ENCODE data around the gene EPHA3. TPM values are rescaled to one million over a fixed set of nuclear protein-coding genes. Genes with fewer than 3 reads are reported as not detected.

Gene EPHA3
- total and polyA plus RNA-seq, 7 donors, result 0.12 to 2.4 (median 0.64) TPM

- no peaks in the 10 kb centered on the region for H3K9me3 ChIP-seq
- H3K27me3 ChIP-seq (ENCODE audit: insufficient read depth in 3 of 3, low read length in 2 of 3), result no peaks in the 10 kb centered on the region
- H3K27ac ChIP-seq, result no peak overlapping the region
- no peaks in the 10 kb centered on the region for H3K4me1 ChIP-seq
- no peak for ATAC-seq
- WGBS, 3 donors, result 37 to 43% (median 40%) methylated on average over 2 of the region's 2 CpGs
- H3K4me3 ChIP-seq, result no peak overlapping the region
- TF ChIP-seq, protein P1, sequence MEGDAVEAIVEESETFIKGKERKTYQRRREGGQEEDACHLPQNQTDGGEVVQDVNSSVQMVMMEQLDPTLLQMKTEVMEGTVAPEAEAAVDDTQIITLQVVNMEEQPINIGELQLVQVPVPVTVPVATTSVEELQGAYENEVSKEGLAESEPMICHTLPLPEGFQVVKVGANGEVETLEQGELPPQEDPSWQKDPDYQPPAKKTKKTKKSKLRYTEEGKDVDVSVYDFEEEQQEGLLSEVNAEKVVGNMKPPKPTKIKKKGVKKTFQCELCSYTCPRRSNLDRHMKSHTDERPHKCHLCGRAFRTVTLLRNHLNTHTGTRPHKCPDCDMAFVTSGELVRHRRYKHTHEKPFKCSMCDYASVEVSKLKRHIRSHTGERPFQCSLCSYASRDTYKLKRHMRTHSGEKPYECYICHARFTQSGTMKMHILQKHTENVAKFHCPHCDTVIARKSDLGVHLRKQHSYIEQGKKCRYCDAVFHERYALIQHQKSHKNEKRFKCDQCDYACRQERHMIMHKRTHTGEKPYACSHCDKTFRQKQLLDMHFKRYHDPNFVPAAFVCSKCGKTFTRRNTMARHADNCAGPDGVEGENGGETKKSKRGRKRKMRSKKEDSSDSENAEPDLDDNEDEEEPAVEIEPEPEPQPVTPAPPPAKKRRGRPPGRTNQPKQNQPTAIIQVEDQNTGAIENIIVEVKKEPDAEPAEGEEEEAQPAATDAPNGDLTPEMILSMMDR (IDR thresholded peaks at IDR 0.05), result no peak
- intact Hi-C loops (cut with DNase I), result no loop called here
- no peak for DNase-seq
- no peaks in the 10 kb centered on the region for H3K36me3 ChIP-seq (ENCODE audit: insufficient read depth in 1 of 2, low read depth in 1 of 2)
Measured at GRCh38 chr3:89067736-89068135, 39.7 kb upstream of the EPHA3 start.

GRCh38 chr3:89072642-89073041 lies 34.8 kb upstream of the EPHA3 start:
- Histone ChIP-seq H3K4me1 (no peaks in the 10 kb centered on the region), H3K27ac (no peak overlapping the region)

GRCh38 chr3:89079944-89080343 lies 27.5 kb upstream of the EPHA3 start:
- H3K4me3 ChIP-seq, result no peak overlapping the region
- TF ChIP-seq, protein P1 (IDR thresholded peaks at IDR 0.05), result no peak
- intact Hi-C loops (cut with DNase I), result no loop called here
- no peaks in the 10 kb centered on the region for H3K4me1 ChIP-seq
- H3K36me3 ChIP-seq (ENCODE audit: insufficient read depth in 1 of 2, low read depth in 1 of 2), result no peaks in the 10 kb centered on the region
- ATAC-seq (no peak), DNase-seq (no peak)
- 73 to 86% (median 77%) methylated on average over 1 of the region's 1 CpG for WGBS, 3 donors
- no peaks in the 10 kb centered on the region for H3K9me3 ChIP-seq
- H3K27ac ChIP-seq, result no peak overlapping the region
- no peaks in the 10 kb centered on the region for H3K27me3 ChIP-seq (ENCODE audit: insufficient read depth in 3 of 3, low read length in 2 of 3)

More at GRCh38 chr3:89072642-89073041, 34.8 kb upstream of the EPHA3 start:
- no peaks in the 10 kb centered on the region for H3K9me3 ChIP-seq
- intact Hi-C loops (cut with DNase I), result no loop called here
- H3K27me3 ChIP-seq (ENCODE audit: insufficient read depth in 3 of 3, low read length in 2 of 3), result no peaks in the 10 kb centered on the region
- ATAC-seq (no peak), DNase-seq (no peak)
- H3K4me3 ChIP-seq, result no peak overlapping the region
- 30 to 40% (median 35%) methylated on average over 2 of the region's 2 CpGs for WGBS, 3 donors
- TF ChIP-seq, protein P1 (IDR thresholded peaks at IDR 0.05), result no peak
- H3K36me3 ChIP-seq (ENCODE audit: insufficient read depth in 1 of 2, low read depth in 1 of 2), result no peaks in the 10 kb centered on the region

GRCh38 chr3:89087851-89088250 lies 19.6 kb upstream of the EPHA3 start:
- intact Hi-C loops (cut with DNase I), result no loop called here
- H3K4me1 ChIP-seq, result no peaks in the 10 kb centered on the region
- ATAC-seq (no peak), DNase-seq (no peak)
- no peaks in the 10 kb centered on the region for H3K27me3 ChIP-seq (ENCODE audit: insufficient read depth in 3 of 3, low read length in 2 of 3)
- no peaks in the 10 kb centered on the region for H3K9me3 ChIP-seq
- WGBS, 3 donors, result 67 to 68% (median 67%) methylated on average over 1 of the region's 1 CpG
- no peaks in the 10 kb centered on the region for H3K36me3 ChIP-seq (ENCODE audit: insufficient read depth in 1 of 2, low read depth in 1 of 2)
- no peak overlapping the region for H3K4me3 ChIP-seq
- TF ChIP-seq, protein P1 (IDR thresholded peaks at IDR 0.05), result no peak
- no peak overlapping the region for H3K27ac ChIP-seq

DNA sequence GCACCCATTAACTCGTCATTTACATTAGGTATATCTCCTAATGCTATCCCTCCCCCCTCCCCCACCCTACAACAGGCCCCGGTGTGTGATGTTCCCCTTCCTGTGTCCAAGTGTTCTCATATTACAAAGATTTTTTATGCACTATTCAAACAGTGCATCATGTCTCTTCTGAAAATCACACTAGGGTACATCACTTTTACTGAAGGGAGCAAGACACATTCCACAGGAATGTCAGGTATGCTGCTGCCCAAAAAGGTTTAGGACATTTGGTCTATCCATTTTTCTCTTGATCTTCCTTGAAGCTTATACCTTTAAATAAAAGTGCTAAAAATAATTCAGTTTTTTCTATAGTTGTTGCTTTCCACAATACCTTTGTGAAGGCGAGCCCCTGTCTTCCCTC lies 9.2 kb upstream of the EPHA3 start:
- Histone ChIP-seq H3K27me3 (ENCODE audit: insufficient read depth in 3 of 3, low read length in 2 of 3) (no peaks in the 10 kb centered on the region), H3K9me3 (no peaks in the 10 kb centered on the region), H3K4me1 (no peaks in the 10 kb centered on the region), H3K36me3 (ENCODE audit: insufficient read depth in 1 of 2, low read depth in 1 of 2) (no peaks in the 10 kb centered on the region), H3K4me3 (no peak overlapping the region), H3K27ac (no peak overlapping the region)
- TF ChIP-seq, protein P1 (IDR thresholded peaks at IDR 0.05), result no peak
- DNase-seq (no peak), ATAC-seq (no peak)
- 73 to 75% (median 75%) methylated on average over 3 of the region's 3 CpGs for WGBS, 3 donors
- intact Hi-C loops (cut with DNase I), result no loop called here
